Activated CD4-positive, alpha-beta T cell treated with anti-CD3 and anti-CD28 coated beads for 36 hours (primary cell): ENCODE measurements around the gene TBL1X. TPM values are rescaled to one million over a fixed set of nuclear protein-coding genes. Genes with fewer than 3 reads are reported as not detected.
"Not testable (repeated sequence)": the region's sequence is repeated elsewhere in the genome, so short reads cannot be mapped to it uniquely, and the experiment has no call there.

Source experiments
- ATAC-seq: fragments of 200-7000 bp; cut with Tn5 transposase; one replicate; pipeline ENCODE4 v1.10.0; 2021; ENCODE audit warnings: mild to moderate bottlenecking, moderate library complexity
- CTCF ChIA-PET: fragments of 350-600 bp; sonication (Branson Sonifier 250); formaldehyde crosslinking; loops from one replicate; lab custom pipeline; 2021; ENCODE audit warnings: antibody characterized with exemption; lab: Charles Lee
- POLR2A ChIA-PET: fragments of 350-600 bp; sonication (Branson Sonifier 250); formaldehyde crosslinking; loops from one replicate; lab custom pipeline; 2021; ENCODE audit warnings: antibody characterized with exemption, inconsistent platforms; lab: Charles Lee
- DNase-seq: peaks from one replicate; pipeline ENCODE4 v3.0.0-alpha.2; 2020
- H3K27ac Mint-ChIP-seq: one replicate; pipeline ENCODE4 v1.8.0; 2021; ENCODE audit warnings: mixed read lengths
- H3K27me3 Mint-ChIP-seq: one replicate; pipeline ENCODE4 v1.8.0; 2021; ENCODE audit warnings: mixed read lengths
- H3K36me3 Mint-ChIP-seq: one replicate; pipeline ENCODE4 v1.8.0; 2021; ENCODE audit warnings: low read depth, mixed read lengths
- H3K4me1 Mint-ChIP-seq: one replicate; pipeline ENCODE4 v1.8.0; 2021; ENCODE audit warnings: mixed read lengths
- H3K4me3 Mint-ChIP-seq: one replicate; pipeline ENCODE4 v1.8.0; 2021; ENCODE audit warnings: mild to moderate bottlenecking, moderate library complexity, mixed read lengths
- H3K9me3 Mint-ChIP-seq: one replicate; pipeline ENCODE4 v1.8.0; 2021; ENCODE audit warnings: low read depth, mixed read lengths
- intact Hi-C, 2 experiments: fragments of 100-400 bp; cut with DNase I in 1 of 2; cut with micrococcal nuclease in 1 of 2; formaldehyde crosslinking; loops; one replicate each; pipeline versions ENCODE4 v1.14.2 to v1.15.1; 2022 to 2024; cut with DNase I, micrococcal nuclease
- total RNA-seq, 2 experiments: library from RNA; stranded (reverse); gene quantifications; one replicate each; pipeline ENCODE4 v1.2.3, GENCODE V29; 2021

TBL1X gene
- total RNA-seq, 2 experiments from 2014 or later, result 21.2 to 24.2 TPM

DNA sequence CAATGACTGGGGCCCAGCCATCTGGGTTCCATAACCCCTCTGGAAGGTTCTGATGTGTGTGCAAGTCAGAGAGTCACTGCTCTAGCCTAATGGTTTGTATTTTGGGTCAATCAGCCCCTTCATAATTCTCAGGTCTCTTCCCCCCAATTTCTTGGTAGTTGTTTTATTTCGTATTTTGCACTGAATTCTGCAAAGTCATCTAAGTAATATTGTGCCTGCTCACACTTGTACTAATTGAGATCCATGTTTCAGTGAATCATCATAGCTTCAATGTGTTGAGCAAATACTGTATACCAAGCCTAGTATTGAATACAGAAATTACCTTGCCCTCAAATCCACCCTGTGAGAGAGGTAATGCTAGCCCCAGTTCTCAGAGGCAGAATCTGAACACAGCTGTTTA lies 28.0 kb upstream of the TBL1X start:
- intact Hi-C loops, result no loop called here
- Mint-ChIP-seq H3K27ac (no peak overlapping the region), H3K4me1 (peaks cover 10% of the 10 kb centered on the region), H3K36me3 (no peaks in the 10 kb centered on the region), H3K27me3 (no peaks in the 10 kb centered on the region), H3K4me3 (no peak overlapping the region), H3K9me3 (no peaks in the 10 kb centered on the region)
- DNase-seq (no peak), ATAC-seq (no peak)
- POLR2A ChIA-PET, result interaction anchor here (0.5 kb wide), 1 partner anchor 10 kb away, joined by 3 read pairs; no protein-coding TSS in a partner anchor
- CTCF ChIA-PET, result no interaction called here

DNA sequence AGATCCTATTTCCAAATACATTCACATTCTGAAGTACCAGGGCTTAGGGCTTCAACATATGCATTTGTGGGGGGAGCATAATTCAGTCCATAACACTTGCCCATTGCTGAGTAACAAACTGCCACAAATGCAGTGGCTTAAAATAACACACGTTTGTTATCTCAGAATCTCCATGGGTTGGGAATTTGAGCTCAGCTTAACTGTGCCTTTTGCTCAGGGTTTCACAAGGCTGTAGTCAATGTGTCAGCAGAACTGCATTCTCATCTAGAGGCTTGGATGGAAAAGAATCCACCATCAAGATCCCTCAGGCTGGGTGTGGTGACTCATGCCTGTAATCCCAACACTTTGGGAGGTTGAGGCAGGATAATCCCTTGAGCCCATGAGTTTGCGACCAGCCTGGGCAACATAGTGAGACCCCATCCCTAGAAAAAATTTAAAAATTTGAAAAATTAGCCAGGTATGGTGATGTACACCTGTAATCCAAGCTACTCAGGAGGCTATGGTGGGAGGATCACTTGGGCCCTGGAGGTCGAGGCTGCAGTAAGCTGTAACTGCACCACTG lies 25.8 kb upstream of the TBL1X start:
- H3K27ac Mint-ChIP-seq, result no peak overlapping the region
- H3K27me3 Mint-ChIP-seq, result no peaks in the 10 kb centered on the region
- CTCF ChIA-PET, result no interaction called here
- DNase-seq (no peak), ATAC-seq (no peak)
- no peak overlapping the region for H3K4me3 Mint-ChIP-seq
- POLR2A ChIA-PET, result no interaction called here
- H3K4me1 Mint-ChIP-seq, result peaks cover 10% of the 10 kb centered on the region
- H3K9me3 Mint-ChIP-seq, result no peaks in the 10 kb centered on the region
- intact Hi-C loops, result no loop called here
- H3K36me3 Mint-ChIP-seq, result no peaks in the 10 kb centered on the region

DNA sequence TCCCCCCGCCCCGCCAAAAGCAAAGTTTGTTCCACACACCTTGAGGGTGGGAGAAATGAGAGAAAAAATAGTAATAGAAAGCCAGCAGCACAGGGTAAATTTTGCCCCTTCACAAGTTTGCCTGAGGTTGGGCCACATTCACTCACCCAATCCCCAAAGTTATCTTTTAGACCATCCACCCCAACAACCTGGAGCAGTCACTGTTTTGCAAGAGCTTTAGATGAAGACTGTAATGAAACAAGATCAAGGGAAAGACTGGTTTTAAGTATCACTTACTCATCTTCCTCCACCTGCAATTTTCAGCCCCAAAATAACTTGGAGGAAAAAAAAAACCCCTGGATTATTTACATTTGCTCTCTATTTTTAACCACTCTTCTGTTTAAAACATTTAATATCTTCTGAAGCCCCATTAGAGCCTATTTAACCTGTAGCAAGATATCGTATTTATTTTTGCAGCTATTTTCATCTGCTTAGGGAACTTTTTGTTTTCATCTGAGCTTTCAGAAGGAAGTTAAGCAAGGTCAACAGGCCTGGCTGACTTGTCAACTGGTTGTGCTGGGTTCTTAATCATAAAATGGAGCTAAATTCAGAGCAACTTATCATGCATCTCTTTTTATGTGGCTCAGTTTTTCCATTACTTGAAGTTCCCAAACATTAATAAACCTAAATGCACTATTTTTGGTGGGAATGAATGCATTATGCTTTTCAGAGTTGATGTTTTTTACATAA lies 24.6 kb upstream of the TBL1X start:
- no peak for DNase-seq
- H3K36me3 Mint-ChIP-seq, result no peaks in the 10 kb centered on the region
- intact Hi-C loops, result no loop called here
- ChIA-PET CTCF (interaction anchor here (0.6 kb wide), 1 partner anchor 621 kb away, joined by 3 read pairs; no protein-coding TSS in a partner anchor), POLR2A (no interaction called here)
- H3K4me1 Mint-ChIP-seq, result peaks cover 10% of the 10 kb centered on the region
- H3K9me3 Mint-ChIP-seq, result no peaks in the 10 kb centered on the region
- H3K27ac Mint-ChIP-seq, result no peak overlapping the region
- no peak for ATAC-seq
- H3K27me3 Mint-ChIP-seq, result no peaks in the 10 kb centered on the region
- no peak overlapping the region for H3K4me3 Mint-ChIP-seq

DNA sequence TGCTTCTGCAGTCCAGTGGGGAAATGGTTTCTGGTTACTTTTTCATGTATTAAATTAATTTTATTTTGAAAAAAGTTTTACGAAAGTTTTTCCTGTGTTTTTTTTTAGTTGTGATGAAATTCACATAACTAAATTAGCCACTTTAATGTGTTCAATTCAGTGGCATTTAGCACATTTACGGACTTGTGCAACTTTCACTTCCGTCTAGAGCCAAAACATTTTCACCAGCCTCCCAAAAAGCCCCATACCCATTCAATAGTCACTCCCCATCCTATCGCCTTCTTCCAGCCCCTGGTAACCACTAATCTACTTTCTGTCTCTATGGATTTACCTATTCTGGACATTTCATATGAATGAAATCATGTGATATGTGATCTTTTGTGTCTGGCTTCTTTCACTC lies 22.8 kb upstream of the TBL1X start:
- CTCF ChIA-PET, result no interaction called here

DNA sequence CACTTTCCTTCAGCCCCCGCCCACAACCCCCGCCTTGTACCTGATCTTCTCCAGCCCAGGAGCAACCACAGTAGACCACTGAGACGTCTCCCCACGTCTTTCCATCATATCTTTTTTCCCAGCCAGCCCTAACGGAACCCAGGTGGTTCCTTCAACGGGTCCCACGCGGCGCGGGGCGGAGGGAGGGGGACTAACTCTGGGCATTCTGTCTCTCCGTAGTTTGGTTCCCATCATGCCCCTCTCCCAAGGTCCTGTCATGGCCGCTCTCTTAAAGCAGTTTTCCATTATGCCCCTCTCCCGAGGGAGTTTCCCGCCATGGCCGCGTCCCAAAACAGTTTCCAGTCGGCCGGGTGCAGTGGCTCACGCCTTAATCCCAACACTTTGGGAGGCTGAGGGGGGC lies 21.5 kb upstream of the TBL1X start:
- Mint-ChIP-seq H3K4me3 (no peak overlapping the region), H3K36me3 (no peaks in the 10 kb centered on the region), H3K27ac (no peak overlapping the region), H3K9me3 (no peaks in the 10 kb centered on the region), H3K4me1 (peaks cover 10% of the 10 kb centered on the region), H3K27me3 (no peaks in the 10 kb centered on the region)
- ChIA-PET POLR2A (no interaction called here), CTCF (no interaction called here)
- ATAC-seq (no peak), DNase-seq (no peak)
- intact Hi-C loops, result no loop called here

More for the DNA sequence above, 22.8 kb upstream of the TBL1X start:
- H3K27me3 Mint-ChIP-seq, result no peaks in the 10 kb centered on the region
- no peaks in the 10 kb centered on the region for H3K9me3 Mint-ChIP-seq
- DNase-seq, result no peak
- POLR2A ChIA-PET, result no interaction called here
- no peak for ATAC-seq
- no peak overlapping the region for H3K27ac Mint-ChIP-seq
- no peak overlapping the region for H3K4me3 Mint-ChIP-seq
- intact Hi-C loops, result no loop called here
- no peaks in the 10 kb centered on the region for H3K36me3 Mint-ChIP-seq
- peaks cover 10% of the 10 kb centered on the region for H3K4me1 Mint-ChIP-seq

DNA sequence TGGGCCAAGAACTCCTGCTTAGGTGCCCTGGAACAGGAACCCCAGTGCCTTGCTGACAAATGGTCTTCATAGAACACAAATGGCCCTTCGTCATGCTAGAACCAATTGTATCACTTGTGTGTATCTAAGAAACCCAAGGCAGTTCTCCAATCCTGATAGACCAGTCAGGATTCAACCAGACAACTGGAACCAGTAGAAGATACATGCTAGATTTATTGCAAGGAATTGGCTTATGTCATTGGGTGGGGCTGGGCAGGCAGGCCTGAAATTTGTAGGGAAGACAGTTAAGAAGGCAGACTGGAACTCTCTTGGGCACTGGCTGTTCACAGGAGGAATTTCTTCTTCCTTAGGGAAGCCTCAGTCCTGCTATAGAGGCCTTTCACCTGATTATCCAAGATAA lies 17.0 kb upstream of the TBL1X start:
- no peak for DNase-seq
- Mint-ChIP-seq H3K4me1 (no peaks in the 10 kb centered on the region), H3K27ac (no peak overlapping the region), H3K36me3 (no peaks in the 10 kb centered on the region), H3K4me3 (no peak overlapping the region), H3K9me3 (no peaks in the 10 kb centered on the region), H3K27me3 (no peaks in the 10 kb centered on the region)
- intact Hi-C loops, result no loop called here
- no peak for ATAC-seq
- POLR2A ChIA-PET, result no interaction called here
- CTCF ChIA-PET, result no interaction called here

DNA sequence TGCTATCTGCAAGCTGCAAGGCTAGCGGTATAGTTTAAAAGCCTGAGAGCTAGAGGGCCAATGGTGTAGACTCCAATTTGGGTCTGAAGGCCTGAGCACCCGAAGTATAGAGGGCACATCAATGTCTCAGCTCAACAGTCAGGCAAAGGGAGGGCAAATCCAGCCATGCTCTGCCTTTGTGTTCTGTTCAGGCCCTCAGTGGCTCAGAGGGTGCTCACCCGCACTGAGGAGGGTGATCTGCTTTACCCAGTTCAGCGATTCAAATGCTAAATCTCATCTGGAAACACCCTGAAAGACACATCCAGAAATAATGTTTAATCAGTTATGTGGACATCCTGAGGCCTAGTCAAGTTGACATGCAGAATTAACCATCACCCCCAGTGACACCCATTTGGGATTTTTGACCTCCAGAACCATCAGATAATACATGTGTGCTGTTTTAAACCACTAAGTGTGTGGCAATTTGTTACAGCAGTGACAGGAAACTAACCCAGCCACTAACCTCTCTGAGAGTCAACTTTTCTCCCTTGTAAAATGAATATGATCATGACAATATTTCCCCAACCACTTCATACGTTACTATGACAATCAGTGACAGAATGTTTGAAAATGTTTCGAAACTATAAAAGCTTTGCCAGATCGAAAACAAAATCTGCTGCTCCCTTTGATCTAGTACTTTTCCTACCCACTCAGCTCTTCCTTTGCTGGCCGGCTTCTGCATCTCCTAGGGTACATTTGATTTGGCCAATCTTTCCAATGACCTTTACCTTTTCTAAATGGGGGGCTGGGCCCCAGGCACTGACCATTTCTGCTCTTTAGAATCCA lies 8.4 kb upstream of the TBL1X start:
- Mint-ChIP-seq H3K36me3 (no peaks in the 10 kb centered on the region), H3K27ac (peak overlapping the region; percentile 80), H3K4me1 (peaks cover 37% of the 10 kb centered on the region), H3K27me3 (no peaks in the 10 kb centered on the region), H3K9me3 (no peaks in the 10 kb centered on the region), H3K4me3 (peak overlapping the region; percentile 39)
- ChIA-PET CTCF (interaction anchor here (0.6 kb wide), 1 partner anchor 669 kb away, joined by 3 read pairs; no protein-coding TSS in a partner anchor), POLR2A (no interaction called here)
- intact Hi-C loops, result loop anchor here (1.0 kb wide), 5 partner anchors 105 to 290 kb away; no protein-coding TSS in a partner anchor
- DNase-seq, result peak; percentile 49
- ATAC-seq, result peak; percentile 89

DNA sequence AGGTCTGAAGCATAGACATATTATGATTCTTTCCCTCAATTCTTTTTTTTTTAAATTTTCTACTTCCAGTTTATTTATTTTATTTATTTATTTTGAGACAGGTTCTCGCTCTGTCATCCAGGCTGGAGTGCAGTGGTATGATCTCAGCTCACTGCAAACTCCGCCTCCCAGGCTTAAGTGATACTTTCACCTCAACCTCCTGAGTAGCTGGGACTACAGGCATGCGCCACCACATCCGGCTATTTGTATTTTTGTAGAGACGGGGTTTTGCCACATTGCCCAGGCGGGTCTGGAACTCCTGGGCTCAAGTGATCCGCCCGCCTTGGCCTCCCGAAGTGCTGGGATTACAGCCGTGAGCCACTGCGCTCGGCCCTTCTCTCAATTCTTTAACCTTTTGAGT lies 6.8 kb upstream of the TBL1X start:
- DNase-seq, result peak; percentile 26
- H3K9me3 Mint-ChIP-seq, intact Hi-C loops, POLR2A ChIA-PET, H3K4me3 Mint-ChIP-seq, H3K27me3 Mint-ChIP-seq, ATAC-seq, H3K27ac Mint-ChIP-seq, H3K36me3 Mint-ChIP-seq: not testable (repeated sequence)
- CTCF ChIA-PET, result interaction anchor here (0.6 kb wide), 1 partner anchor 110 kb away, joined by 3 read pairs; no protein-coding TSS in a partner anchor
- peaks cover 51% of the 10 kb centered on the region for H3K4me1 Mint-ChIP-seq

DNA sequence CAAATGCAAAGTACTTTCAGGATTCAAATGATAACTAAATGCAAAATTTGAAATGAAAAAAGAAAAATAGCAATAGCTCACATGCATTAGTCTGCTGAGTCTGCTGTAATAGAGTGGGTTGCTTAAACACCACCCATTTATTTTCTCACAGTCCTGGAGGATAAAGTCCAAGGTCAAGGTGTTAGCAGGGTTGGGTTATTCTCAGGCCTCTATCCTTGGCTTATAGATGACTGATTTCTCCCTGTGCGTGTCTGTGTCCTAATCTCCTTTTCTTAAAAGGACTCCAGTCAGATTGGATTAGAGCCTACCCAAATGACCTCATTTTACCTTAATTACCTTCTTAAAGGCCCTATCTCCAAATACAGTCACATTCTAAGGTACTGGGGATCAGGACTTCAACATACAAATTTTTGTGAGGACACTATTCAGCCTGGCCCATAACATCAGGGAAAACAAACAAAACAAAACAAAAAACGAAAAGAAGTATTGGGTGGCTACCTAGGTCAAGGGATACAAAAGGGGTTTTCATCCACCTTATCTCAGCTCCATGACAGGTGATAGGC lies 6.3 kb upstream of the TBL1X start:
- Mint-ChIP-seq H3K9me3 (no peaks in the 10 kb centered on the region), H3K4me3 (no peak overlapping the region), H3K27ac (no peak overlapping the region), H3K27me3 (no peaks in the 10 kb centered on the region), H3K36me3 (no peaks in the 10 kb centered on the region), H3K4me1 (peaks cover 52% of the 10 kb centered on the region)
- DNase-seq, result no peak
- CTCF ChIA-PET, result interaction anchor here (0.6 to 1.0 kb wide), 2 partner anchors 111 to 148 kb away, joined by 3 read pairs; no protein-coding TSS in a partner anchor
- ATAC-seq, result no peak
- POLR2A ChIA-PET, result no interaction called here
- intact Hi-C loops, result no loop called here

DNA sequence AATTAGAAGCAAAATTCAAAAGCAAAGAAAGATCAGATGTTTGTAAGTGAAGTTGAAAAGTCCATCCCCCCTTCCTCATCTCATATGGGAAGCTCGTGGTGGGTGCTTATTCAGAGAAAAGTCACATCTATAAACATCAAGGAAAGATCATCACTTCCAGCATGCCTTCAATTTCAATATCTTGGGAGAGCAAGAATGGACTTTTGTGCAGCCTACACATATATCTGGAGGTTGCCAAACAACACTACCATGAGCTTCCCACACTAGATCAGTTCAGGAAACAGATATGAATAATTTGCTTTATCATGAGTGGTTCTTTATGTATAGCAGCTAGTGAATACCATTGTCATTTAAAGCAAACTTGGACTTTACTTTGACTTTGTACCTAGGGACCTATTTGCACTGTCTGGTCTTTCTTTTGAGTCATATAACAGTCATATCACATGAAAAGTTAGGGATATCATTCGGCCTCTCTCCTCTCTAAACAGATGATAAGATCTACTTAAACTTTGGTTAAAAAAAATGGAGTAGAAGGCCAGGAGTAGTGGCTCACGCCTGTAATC lies 5.6 kb upstream of the TBL1X start:
- intact Hi-C loops, result no loop called here
- no peak overlapping the region for H3K4me3 Mint-ChIP-seq
- no peaks in the 10 kb centered on the region for H3K9me3 Mint-ChIP-seq
- no peak for DNase-seq
- no peak overlapping the region for H3K27ac Mint-ChIP-seq
- H3K4me1 Mint-ChIP-seq, result peaks cover 57% of the 10 kb centered on the region
- ATAC-seq, result no peak
- ChIA-PET CTCF (interaction anchor here (1.0 kb wide), 1 partner anchor 147 kb away, joined by 3 read pairs; no protein-coding TSS in a partner anchor), POLR2A (no interaction called here)
- H3K27me3 Mint-ChIP-seq, result no peaks in the 10 kb centered on the region
- no peaks in the 10 kb centered on the region for H3K36me3 Mint-ChIP-seq

DNA sequence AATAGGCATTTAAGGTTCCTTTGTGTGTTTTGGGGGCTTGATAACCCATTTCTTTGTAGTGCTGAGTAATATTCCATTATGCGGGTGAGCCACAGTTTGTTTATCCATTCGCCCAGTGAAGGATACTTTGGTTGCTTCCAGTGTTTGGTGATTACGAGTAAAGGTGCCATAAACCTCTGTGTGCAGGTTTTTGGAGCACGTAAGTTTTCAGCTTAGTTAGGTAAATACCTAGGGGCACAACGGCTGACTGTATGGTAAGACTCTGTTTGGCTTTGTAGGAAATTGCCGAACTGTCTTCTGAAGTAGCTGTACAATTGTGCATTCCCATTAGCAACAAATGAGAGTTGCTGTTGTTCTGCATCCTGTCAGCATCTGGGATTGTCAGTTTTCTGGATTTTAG lies 3.8 kb upstream of the TBL1X start:
- H3K27ac Mint-ChIP-seq, result peak overlapping the region; percentile 31
- ChIA-PET CTCF (interaction anchor here (0.6 kb wide), 2 partner anchors 40 to 117 kb away, joined by 3 read pairs; no protein-coding TSS in a partner anchor), POLR2A (no interaction called here)

More for the DNA sequence above, 3.8 kb upstream of the TBL1X start:
- Mint-ChIP-seq H3K36me3 (no peaks in the 10 kb centered on the region), H3K27me3 (no peaks in the 10 kb centered on the region), H3K9me3 (no peaks in the 10 kb centered on the region), H3K4me1 (peaks cover 46% of the 10 kb centered on the region), H3K4me3 (no peak overlapping the region)
- ATAC-seq (no peak), DNase-seq (no peak)
- intact Hi-C loops, result loop anchor here (10.0 kb wide), 2 partner anchors 296 to 486 kb away; no protein-coding TSS in a partner anchor
